NCI-H69 (cell line): ENCODE results near the gene TPRN.

Experiments
- DNase-seq: peaks from one replicate; lab custom pipeline; 2025; lab: John Stamatoyannopoulos, UW

The TPRN gene

DNA sequence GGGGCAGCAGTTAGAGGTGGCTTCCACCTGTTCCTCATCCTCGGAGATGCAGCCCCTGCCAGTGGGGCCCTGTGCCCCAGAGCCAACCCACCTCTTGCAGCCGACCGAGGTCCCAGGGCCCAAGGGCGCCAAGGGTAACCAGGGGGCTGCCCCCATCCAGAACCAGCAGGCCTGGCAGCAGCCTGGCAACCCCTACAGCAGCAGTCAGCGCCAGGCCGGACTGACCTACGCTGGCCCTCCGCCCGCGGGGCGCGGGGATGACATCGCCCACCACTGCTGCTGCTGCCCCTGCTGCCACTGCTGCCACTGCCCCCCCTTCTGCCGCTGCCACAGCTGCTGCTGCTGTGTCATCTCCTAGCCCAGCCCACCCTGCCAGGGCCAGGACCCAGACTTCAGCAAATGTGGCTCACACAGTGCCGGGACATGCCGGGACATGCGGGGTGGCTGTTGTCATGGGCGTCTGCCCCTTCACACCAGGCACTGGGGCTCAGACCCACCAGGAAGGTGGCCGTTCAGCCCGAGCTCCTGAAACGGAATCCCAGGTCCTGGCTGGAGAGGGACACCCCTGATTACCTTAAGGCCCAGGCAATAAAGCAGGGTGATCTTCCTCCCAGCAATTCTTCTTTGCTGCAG is 25.3 kb upstream of the TPRN start:
- no peak for DNase-seq

DNA sequence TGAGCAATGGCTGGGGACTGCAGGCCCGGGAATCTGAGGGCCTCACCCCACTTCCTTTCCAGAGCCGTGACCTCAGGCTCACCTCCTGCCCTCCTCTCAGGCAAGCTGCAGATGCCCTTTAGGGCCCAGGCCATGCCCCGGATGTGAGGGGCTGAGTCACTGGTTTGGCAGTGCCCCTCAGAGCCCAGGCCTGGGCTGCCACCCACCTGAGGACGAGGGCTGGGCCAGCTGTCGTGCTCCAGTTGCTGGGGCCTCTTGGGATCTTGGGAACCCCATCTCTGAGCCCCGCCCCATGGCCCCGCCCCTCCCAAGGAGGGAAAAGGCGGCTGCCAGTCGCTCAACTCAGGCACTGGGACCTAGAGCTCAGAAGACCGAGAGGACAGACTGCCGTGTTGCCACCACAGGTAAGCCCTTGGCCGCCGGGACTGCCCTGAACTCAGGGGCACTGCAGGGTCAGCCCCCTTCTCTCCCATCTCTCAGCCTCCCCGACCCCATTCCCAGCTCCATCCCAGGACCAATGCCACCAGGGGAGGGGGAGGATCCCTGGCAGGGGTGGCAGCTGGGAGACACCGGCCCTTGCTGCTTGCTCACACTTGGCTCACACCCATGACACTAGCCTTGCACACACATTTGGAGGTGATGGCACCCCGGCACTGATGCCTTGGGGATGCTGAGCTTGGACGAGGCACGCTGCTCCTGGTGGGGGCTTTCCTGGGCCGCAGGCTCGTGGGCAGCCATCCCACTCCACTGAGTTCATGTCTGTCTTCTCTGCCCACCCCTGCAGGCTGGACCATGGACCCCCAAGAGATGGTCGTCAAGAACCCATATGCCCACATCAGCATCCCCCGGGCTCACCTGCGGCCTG is 24.5 kb upstream of the TPRN start, which contains the start of gene CYSRT1:
CYSRT1 (plus strand) TSS at position 345 of the 865 bp plus-strand sequence; CDS start at position 793, 448 bp downstream.
- DNase-seq = no peak

DNA sequence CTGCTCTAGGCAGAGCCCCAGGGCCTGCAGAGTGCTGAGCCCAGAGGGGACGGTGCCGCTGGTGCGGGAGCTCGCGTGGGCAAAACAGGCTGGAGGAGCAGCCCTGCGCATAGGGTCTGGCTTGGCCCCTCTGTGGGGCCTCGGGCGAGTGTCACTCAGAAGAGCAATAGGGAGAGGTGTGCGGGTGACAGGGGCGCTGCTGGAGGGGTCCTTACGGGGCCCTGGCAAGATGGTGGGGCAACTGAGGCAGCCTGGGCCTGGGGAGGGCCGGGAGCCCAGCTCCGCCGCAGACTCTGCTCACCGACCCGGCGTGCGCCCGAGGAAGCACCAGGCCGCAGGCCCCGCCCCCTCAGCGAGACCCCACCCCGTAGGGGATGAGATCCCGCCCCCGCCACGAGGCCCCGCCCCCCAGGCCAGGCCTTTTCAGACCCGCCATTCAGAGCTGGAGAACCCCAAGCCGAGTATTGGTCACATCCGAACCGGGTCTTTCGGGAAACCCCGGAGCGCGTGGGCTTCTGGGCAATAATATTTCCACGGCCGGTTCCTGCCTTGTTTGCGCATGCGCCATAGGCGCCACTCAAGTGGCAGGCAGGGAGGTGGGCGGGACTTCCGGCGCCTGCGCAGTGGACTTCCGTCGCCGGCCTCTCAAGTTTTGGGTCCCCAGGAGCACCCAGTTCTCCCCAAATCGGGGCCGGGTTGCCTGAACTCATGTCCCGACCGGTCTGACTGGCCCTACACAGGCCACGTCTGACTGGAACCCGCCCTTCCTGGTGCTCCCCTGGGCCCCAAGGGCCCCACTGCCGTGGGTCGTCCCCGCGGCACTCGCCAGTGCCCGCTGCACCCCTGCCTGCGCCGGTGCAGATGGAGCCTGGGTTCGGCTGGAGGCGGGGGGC is 22.8 kb upstream of the TPRN start:
- peak; percentile 99 for DNase-seq

DNA sequence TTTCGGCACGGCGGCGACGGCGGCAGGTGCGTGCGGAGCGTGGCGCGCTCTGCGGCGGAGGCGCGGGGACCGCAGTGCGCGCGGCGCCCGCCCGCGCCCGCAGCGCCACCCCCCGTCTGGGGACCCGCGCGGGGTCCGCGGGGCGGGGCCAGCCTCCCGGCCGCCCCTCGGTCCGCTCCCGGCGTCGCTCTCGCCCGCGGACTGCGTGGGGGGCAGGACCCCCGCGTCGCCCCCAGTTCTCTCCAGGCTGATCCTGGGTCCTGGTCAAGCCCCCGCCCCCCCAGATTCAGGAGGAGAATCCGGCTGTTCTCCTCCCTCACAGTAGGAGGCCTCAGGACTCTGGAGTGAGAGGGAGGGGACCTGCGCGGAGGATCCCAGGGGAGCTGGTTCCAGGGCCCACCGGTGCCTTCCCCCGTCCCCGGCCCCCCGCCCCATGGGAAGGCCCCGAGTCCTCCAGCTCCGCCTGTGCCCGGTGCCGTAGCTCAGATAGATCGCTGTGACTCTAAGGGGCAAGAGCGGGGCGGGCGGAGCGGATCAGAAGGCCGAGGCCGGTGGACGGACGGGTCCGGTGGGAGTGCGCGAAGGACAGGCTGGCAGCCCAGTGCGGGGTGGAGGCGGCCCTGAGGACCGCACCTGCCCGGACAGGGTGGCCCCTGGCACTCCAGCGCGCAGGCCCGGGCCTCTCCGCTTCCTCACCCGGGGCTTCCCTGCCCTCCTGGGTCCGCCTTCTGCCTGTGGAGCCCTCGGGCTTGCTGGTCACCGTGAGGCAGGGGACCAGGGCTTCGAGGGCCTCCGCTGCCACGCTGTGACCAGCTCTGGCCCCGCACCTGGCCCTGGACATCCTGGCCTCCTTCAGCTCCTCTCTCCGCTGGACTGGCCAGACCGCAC is 21.9 kb upstream of the TPRN start, which contains the start of gene RNF208:
RNF208 (minus strand) TSS at position 51 of the 888 bp plus-strand sequence. CDS start 1,028 bp downstream, outside the sequence.
- peak; percentile 59 for DNase-seq

DNA sequence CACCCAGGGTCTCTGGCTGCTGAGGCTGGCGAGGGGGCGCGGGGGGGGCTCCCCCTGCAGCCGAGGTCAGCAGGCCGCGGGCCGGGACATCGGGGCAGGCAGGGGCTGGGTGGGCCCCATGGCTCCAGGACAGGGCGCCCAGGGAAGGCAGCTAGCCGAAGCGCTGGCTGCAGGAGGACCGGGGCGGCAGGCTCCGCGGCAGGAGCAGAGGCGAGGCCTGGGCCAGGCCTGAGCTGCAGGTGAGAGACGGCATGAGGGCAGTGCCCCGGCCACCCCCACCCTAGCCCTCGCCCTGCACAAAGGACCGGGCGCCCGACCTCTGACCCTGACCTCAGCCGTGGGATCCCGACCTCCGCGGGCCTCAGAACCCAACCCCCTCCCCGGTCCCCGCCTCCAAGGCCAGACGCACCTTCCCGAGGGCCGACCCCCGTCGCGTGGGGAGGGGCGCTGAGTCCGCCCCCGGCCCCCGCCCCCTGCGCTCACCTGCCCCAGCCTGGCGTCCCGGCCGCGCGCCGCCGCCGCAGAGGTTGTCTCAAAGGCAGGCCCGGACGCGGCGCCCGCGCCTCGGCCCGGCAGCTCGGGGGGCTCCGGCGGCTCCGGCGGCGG is 21.1 kb upstream of the TPRN start:
- peak; percentile 63 for DNase-seq

DNA sequence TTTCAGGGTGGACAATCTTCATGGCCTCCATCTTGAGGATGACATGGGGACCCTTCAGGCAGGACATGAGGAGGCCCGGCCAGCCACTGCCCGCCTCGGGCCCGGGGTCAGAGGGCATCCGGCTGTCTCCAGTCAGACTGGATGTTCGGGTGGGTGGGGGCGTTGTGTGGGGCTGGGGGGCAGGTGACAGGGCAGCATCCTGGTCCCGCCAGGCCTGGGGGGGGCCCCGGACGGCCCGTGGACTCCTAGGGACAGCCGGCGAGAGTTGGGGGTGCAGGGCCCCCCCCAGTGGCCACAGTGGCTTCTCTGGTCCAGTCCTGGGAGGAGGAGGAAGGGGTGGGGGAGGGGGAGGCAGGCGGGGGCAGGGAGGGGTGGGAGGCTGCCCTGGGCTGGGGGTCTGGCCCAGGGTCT is 20.6 kb upstream of the TPRN start:
- DNase-seq = no peak

DNA sequence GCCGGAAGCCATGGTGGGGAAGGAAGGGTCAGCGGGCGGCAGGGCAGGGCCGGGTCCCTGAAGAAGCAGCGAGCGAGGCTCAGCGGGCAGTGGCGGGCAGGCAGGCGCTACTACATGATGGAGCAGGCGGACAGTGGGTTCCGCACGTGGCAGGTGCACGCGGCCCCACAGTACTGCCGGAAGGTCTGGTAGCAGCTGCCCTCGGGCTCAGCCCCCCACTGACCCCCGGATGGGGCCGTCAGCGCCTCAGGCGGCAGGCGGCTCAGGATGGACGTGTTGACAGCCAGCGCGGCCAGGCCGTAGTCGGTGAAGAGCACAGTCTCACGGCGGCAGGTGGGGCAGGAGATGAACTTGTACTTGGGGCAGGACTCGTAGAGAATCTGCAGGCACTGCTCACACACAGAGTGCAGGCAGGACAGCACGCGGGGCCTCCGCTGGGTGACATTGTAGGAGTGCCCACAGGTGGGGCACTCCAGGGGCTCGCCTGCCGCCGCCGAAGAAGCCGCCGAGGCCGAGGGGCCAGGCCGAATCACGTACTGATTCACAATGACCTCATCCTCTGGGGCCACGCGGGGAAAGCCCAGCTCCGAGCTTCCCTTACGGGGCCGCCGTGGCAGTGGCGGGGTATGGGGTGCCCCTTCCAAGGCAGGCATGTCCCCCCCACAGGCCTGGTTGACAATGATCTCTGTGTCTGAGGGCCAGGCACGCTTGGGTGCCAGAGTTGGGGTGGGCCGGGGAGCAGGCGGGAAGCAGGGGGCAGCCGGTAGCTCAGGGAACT is 20.0 kb upstream of the TPRN start:
- no peak for DNase-seq

DNA sequence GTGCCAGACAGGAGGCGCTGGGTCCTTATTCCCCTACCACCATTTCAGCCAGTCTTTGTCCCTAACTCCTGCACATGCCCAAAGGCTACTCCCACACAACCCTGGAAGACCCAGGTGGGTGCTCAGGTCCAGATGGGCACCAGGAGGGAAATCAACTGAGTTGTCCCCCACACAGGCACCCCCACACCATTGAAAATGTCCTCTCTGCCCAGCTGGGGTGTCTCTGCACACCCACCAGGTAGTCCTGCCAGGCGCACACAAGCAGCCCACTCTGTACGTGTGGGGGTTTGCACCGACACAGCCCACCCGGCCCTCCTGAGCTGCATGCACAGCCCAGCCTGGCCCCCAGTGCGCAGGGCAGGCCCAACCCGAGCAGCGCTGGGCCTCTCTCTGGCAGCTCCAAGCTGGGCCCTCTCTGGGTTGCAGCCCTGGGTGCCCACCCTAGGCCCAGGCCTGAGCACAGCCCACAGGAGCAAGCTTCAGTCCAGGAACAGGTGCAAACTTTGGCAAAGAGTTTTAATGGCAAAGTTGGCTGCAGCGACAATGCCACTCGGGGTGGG is 19.3 kb upstream of the TPRN start:
- no peak for DNase-seq

DNA sequence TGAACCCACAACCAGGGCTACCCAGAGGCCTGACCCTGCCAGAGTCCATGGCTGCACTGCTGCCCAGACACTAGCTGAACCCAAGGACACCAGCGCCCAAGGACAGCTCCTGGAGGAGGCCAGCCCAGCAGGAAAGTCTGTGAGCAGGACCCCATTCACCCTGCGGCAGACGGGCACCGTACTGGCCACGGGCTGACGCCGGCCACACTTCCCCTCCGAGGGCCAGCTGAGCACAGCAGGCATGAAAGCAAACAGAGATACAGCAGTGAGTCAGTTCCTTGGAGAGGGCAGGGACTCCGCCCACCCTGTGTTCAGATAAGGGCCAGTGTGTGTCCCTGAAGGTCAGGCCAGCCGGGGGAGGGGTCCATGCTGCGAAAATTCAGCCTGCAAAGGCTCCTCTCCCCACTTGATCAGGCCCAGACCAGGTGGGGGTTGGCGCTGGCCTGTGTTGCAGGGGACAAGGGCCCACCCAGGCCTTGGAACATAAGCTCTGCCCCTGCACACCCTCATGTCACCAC is 18.3 kb upstream of the TPRN start:
- DNase-seq = peak; percentile 46

DNA sequence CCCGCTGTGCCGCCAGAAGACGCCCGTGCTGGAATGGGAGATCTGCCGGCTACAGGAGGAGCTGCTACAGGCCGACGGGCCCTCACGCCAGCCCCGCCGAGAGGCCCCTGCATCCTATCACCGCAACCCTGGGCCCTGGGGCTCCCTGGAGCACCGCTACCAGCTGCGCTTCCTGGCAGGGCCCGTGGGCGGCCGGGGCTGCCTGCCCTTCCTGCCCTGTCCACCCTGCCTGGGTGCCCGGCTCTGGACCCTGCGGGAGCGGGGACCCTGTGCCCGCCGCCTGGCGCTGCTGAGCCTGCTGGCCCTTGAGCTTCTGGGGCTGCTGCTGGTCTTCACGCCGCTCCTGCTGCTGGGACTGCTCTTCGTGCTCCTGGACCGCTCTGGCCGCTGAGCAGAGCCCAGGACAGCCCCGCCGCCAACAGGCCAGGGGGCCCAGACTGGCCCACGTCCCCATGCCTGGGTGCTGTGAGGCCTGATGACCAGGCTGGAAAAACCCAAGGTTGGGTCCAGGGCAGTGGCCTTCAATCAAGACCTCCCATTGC is 17.7 kb upstream of the TPRN start:
- DNase-seq = no peak

DNA sequence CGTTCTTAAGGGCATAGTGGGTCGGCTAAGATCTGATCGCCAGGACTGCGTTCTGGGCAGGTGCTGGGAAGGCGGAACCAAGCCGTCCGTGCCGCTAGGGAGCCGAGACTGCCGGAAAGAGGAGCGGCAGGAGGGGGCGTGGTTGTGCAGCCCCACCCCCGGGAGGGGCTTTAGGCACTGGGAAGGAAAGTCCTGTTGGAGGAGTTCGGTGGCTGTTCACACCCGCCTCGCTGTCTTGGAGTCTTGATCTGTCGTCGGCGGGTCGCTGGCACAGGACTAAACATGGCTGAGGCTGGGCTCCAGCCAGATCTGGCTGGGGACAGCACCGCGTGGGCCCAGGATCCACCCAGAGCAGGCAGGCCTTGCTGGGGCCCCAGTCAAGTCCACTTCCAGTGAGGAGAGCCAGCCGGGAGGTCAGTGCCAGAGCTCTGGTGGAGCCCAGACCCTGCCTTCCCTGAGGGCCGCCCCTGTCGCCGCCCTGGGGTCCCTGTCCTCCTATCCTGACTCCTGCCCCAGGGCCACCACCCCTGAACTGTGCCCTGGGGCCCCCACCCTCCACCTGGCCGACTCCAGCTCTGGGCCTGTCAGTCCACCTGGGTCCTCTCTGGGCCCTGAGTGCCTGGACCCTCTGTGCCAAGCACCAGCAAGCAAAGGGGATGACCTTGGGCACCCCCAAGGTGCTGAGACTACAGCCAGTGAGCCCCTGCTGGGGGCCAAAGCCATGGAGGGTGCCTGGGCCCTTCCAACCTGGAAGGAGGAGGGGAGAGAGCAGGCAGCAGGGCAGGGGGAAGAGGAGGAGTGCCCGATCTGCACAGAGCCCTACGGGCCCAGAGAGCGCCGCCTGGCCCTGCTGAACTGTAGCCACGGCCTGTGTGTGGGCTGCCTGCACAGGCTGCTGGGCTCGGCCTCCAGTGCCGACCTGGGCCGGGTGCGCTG is 17.0 kb upstream of the TPRN start:
- DNase-seq = peak; percentile 77

DNA sequence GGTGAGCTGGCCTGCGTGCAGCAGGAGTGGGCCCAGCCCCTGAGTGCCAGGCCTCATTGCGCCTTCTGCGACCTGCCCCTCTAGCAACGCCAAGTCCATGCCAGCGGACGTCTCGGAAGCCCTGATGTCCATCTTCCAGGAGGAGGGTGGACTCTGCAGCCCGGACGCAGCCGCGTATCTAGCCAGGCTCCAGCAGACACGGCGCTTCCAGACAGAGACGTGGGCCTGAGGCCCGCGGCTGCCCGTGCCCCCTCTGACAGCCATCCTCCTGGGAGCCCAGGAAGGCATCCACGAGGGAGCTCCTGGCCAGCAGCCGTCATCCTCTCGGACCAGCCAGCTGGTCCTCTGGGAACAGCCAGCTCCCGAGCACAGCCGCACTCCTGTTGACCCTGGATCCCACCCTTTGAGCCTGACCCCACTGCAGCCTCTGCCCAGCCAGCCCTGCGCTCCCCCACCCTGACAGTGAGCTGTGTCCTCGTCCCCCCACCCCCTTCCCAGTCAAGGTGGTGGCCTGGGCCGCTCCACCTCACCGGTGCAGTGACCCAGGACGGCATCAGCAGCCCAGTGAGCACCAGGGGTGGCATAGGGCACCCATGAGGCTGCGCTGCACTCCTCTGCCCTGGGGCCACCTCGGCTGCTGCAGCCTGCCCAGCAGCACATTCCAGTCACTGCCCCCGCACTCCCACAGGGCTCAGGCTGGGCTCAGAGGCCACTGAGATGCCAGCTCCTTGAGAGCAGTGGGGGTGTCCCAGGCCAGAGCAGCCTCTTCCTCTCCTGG is 15.8 kb upstream of the TPRN start:
- DNase-seq = no peak

DNA sequence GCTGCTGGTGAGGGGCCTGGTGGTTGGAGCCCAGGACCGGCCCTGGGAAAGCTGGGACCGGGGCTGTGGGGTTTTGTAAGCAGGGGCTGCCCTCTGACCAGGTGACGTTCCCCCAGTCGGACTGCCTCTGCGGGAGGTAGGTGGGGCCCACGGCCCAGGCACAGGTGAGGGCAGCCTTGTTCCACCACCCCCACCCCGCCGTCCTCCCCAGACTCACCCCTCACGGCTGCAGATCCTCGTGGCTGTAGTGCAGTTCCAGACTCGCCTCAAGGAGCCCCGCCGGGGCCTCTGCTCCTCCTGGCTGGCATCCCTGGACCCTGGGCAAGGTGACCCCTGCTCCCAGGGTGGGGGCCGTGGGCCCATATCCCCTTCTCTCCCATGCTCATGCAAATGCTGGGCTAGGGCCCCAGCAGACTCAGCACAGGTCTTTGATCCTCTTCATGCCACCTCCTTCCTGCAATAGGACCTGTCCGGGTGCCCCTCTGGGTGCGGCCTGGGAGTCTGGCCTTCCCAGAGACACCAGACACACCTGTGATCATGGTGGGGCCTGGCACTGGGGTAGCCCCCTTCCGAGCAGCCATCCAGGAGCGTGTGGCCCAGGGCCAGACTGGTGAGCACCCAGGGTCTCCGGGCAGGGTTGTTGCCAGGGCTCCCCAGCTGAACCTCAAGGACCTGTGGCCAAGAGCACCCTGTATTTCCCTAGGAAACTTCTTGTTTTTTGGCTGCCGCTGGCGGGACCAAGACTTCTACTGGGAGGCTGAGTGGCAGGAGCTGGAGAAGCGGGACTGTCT is 14.8 kb upstream of the TPRN start:
- DNase-seq = no peak

DNA sequence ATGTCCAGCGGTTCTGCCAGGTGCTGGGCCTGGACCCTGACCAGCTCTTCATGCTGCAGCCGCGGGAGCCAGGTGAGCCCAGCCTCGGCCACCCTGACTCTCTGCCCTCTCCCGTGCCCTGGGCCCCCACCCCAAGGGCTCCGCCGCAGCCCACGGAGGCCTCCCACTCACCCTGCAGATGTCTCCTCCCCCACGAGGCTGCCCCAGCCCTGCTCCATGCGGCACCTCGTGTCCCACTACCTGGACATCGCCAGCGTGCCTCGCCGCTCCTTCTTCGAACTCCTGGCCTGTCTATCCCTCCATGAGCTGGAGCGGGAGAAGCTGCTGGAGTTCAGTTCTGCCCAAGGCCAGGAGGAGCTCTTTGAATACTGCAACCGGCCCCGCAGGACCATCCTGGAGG is 14.1 kb upstream of the TPRN start:
- DNase-seq = no peak

DNA sequence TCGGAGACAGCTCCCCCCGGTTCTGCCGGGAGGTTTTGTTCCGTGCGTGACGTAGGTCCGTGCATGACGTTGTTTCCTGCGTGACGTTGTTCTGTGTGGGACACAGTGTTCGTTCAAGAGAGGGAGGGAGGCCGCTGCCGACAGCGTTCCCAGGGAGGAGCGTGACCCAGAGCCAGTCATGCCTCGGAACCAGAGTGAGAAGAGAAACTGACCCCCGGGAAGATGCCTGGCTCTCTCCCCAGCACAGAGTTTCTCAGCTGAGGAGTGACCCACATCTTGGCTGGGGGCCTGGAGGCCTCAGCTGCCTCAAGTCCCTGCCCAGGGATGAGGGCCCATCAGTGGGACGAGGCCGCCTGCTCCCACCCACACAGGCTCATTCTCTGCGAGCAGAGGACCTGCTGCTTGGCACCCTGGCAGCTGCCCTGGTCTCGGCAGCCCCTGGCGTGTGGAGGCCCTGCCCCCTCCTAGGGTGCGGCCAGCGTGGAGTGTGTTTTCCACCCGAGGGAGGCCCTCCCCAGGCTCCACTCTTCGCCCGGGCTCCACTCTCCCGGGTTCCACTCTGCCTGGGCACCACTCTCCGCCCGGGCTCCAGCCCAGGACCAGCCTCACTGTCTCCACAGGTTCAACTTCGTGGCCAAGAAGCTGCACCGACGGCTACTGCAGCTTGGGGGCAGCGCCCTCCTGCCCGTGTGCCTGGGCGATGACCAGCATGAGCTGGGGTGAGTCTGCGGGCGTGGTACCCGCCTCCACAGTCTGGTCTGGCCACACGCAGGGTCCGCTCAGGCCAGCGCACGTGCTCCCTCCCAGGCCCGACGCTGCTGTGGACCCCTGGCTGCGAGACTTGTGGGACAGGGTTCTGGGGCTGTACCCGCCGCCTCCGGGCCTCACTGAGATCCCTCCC is 12.9 kb upstream of the TPRN start:
- no peak for DNase-seq
